Measurements from ENCODE around the gene SIAH1.
A peak's percentile ranks its signal among the peaks of the same experiment; 100 is the strongest.
"Not testable (repeated sequence)": the region's sequence is repeated elsewhere in the genome, so short reads cannot be mapped to it uniquely, and the experiment has no call there.

SIAH1 gene

DNA sequence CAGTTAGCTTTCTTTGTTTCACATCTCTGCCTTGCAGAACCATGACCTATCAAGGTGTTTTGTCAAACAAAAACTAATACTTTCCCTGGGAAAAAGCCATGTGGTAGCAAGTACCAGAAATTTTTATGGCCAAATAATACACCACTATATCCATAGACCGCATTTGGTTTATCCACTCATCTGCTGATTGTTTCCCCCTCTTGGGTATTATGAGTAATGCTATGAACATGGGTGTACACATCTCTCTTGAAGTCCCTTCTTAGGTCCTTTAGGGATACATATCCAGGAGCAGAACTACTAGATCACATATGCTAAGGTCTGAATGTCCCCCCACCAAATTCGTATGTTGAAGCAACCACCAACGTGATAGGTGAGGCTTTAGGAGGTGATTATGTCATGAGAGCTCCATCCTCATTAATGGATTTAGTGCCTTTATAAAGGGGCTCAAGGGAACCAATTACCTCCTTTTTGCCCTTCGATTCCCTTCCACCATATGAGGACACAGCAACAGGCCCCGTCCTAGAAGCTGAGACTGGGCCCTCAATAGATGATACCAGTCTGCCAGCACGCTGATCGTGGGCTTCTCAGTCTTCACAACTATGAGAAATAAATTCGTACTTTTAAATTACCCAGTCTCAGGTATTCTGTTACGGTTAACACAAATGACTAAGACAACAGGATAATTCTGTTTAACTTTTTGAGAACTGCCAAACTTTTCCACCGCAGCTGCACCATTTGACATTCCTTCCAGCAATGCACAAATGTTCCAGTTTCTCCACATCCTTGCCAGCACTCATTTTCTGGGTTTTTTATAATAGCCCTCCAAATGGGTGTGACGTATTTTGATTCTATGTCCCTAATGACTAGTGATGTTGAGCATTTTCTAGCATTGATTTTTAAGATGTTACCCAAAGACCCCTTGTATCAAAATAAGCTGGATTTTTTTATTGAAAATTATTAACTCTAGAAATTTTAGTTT is 30.0 kb downstream of the SIAH1 start:
- no peak for TF ChIP-seq JUND (IDR thresholded peaks at IDR 0.05; ENCODE audit: low read depth)
- in situ Hi-C loops (cut with HindIII; ENCODE audit: low pct_unique_long_range_greater_than_20kb, low sequenced_read_pairs), result no loop called here
- no peak for DNase-seq (ENCODE audit: low read depth in 1 of 2, low spot score in 1 of 2)

DNA sequence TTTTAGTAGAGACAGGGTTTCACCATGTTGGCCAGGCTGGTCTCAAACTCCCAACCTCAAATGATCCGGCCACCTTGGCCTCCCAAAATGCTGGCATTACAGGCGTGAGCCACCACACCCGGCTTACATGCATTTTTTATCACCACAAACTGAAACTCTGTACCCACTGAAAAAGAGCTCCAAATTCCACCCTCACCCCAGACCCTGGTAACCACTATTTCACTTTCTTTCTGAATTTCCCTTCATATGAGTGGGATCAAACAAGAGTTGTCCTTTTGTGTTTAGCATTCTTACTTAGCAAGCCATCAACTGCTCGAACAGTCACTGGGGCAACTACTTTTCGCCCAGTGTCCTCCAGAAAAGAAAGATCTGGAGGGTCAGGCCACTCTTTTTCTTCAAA is 30.8 kb downstream of the SIAH1 start:
- DNase-seq (ENCODE audit: low read depth in 1 of 2, low spot score in 1 of 2); in situ Hi-C loops (cut with HindIII; ENCODE audit: low pct_unique_long_range_greater_than_20kb, low sequenced_read_pairs): not testable (repeated sequence)

DNA sequence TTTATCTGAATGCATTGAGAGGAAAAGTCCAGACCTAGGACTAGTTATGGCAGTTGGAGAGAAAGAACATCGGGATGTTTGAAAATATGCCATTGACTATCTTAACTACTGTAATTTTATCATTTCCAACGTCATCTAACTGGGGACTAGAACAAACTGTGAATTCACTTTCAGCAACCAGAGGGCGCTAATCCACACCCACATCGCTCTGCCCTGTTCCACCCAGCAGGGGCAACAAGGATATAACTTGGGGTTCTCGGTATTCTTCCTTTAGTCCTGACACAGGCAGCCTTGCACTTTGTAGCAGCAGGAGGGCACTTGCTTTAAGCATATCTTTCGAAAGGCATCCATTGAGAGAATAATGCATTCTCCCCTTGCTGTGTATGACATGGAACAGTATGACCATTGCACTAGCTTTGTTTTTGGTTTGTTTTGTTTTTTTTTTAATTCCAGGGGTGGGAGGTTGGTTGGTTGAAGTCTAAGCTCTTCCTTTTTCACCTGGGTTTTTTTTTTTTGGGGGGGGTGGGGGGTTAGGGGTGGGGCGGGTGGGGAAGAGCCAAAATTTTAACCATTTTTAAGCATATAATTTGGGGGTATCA is 31.5 kb downstream of the SIAH1 start:
- DNase-seq (ENCODE audit: low read depth in 1 of 2, low spot score in 1 of 2), result peak; percentile 33 to 70
- in situ Hi-C loops (cut with HindIII; ENCODE audit: low pct_unique_long_range_greater_than_20kb, low sequenced_read_pairs), result no loop called here

DNA sequence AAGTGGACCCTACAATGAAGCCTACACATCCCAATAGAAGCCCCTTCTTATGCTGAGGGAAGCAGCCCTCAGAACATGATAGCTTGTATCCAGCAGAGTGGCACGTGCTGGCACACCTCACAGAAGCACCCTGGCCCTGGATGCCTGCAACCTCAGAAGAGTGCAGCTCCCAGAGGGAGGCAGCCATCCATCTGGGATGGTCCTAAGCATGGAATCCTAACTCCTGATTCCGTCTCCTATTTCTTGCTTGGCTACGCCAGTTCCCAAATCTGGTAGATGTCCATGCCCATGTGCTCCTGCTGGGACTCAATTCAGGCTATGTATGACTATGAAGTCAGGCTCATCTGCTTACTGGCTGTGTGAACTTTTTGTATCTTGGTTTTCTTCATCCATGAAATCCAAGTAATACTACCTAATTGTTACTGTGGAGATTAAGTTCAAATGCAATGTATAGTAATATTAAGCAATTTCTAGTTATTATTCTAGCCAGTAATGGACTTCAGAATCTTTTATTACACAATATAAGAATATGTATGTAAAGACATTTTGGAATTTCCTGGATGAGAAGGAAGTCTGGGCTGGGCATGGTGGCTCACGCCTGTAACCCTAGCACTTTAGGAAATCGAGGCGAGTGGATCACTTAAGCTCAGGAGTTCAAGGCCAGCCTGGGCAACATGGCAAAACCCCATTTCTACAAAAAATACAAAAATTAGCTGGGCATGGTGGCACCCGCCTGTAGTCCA is 32.4 kb downstream of the SIAH1 start:
- in situ Hi-C loops (cut with HindIII; ENCODE audit: low pct_unique_long_range_greater_than_20kb, low sequenced_read_pairs), result no loop called here
- no peak for DNase-seq (ENCODE audit: low read depth in 1 of 2, low spot score in 1 of 2)
- TF ChIP-seq JUND (IDR thresholded peaks at IDR 0.05; ENCODE audit: low read depth), result no peak

More for the DNA sequence above, 31.5 kb downstream of the SIAH1 start:
- no peak for TF ChIP-seq JUND (IDR thresholded peaks at IDR 0.05; ENCODE audit: low read depth)

DNA sequence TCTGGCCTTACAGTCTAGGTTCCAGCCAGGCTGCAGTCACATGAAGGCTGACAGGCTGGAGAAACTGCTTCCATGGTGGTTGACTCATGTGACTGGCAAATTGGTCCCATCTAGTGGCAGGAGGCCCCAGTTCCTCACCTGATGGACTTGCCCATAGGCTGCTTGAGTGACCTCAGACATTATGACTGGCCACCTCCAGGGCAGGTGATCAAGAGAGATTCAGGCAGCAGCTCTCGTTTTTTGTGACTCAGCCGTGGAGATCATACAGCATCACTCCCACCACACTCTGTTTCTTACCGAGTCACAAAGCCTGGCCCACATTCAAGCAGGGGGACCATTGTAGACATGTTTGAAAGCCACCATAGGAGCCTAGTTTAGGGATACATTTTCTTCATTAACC is 34.5 kb downstream of the SIAH1 start:
- TF ChIP-seq JUND (IDR thresholded peaks at IDR 0.05; ENCODE audit: low read depth), result no peak
- in situ Hi-C loops (cut with HindIII; ENCODE audit: low pct_unique_long_range_greater_than_20kb, low sequenced_read_pairs), result no loop called here
- peak in 1 of 2 experiments; percentile 18 for DNase-seq (ENCODE audit: low read depth in 1 of 2, low spot score in 1 of 2)

DNA sequence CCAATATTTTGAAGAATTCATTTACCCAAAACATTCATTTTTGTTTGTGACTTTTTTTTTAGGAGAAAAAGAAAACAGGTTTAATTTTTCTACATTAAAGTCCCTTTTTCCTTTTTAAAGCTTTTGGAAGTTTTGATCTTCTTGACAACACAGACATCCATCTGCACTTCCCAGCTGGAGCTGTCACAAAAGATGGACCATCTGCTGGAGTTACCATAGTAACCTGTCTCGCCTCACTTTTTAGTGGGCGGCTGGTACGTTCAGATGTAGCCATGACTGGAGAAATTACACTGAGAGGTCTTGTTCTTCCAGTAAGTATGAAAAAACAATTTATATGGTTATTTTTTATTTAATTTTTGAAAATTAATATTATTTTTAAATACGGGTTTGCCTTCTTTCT is 37.2 kb downstream of the SIAH1 start:
- DNase-seq (ENCODE audit: low read depth in 1 of 2, low spot score in 1 of 2), result no peak
- in situ Hi-C loops (cut with HindIII; ENCODE audit: low pct_unique_long_range_greater_than_20kb, low sequenced_read_pairs), result no loop called here
- TF ChIP-seq JUND (IDR thresholded peaks at IDR 0.05; ENCODE audit: low read depth), result no peak

DNA sequence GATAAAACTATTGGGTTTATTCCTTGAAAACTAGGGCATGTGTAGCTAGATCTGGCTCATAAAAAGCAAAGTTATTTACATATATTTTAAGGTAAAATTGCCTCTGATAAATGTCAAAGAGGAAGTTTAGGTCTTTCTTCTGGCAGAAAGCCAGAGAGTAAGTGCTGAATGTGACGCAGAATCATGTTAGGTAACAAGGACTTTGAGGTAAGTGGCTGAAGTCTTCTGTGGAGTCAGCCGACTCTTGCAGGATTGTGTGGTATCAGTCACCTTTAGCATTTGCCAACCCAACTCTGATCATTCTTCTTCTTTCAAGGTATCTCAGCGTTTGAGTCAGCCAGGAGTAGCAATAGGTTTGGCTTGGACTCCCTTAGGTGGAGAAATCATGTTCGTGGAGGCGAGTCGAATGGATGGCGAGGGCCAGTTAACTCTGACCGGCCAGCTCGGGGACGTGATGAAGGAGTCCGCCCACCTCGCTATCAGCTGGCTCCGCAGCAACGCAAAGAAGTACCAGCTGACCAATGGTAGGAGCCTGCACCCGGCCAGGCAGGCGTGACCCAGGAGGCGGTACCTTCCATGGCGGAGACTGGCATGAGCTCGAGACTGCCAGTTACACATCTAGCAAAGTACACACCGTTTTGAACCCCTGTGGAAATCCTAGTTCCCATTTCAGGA is 37.9 kb downstream of the SIAH1 start:
- DNase-seq (ENCODE audit: low read depth in 1 of 2, low spot score in 1 of 2), result no peak
- no peak for TF ChIP-seq JUND (IDR thresholded peaks at IDR 0.05; ENCODE audit: low read depth)
- in situ Hi-C loops (cut with HindIII; ENCODE audit: low pct_unique_long_range_greater_than_20kb, low sequenced_read_pairs), result no loop called here

DNA sequence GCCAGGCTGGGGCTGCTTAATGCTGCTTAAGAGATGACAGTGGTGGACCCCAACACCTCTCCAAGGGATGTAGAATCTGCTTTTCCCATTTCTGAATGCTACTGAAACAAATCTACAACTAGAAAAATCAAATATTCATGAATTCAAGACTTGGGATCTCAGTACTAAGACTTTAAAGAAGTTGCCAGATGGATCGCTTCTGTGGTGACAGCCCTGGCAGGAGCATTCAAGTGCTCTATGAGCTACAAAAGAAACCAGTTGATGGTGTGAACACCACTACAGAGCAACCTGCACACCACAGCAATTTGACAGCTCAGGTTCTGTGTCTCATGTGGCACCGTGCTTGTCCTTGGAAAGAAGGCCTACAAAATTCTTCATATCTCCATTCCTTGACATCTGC is 42.6 kb downstream of the SIAH1 start:
- DNase-seq (ENCODE audit: low read depth in 1 of 2, low spot score in 1 of 2), result no peak
- no peak for TF ChIP-seq JUND (IDR thresholded peaks at IDR 0.05; ENCODE audit: low read depth)
- in situ Hi-C loops (cut with HindIII; ENCODE audit: low pct_unique_long_range_greater_than_20kb, low sequenced_read_pairs), result no loop called here

DNA sequence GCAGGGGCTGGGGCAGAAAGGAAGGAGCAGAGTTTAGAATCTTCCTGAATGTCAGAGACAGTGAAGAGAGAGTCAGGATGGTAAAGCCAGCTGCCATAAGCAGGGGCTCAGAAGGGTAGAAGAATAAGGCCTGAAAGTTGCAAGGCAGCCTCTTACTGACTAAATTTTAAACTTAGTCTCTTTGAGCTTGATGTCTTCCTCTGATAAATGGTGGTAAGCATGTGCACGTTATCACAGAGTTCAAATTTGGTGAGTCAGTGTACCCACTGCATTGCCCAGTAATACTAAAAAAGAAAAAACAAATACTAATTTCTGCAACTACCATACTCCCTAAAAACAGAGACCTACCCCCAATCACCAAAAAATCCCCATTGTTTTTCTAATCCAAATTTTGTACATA is 45.2 kb downstream of the SIAH1 start:
- DNase-seq (ENCODE audit: low read depth in 1 of 2, low spot score in 1 of 2), result no peak
- no peak for TF ChIP-seq JUND (IDR thresholded peaks at IDR 0.05; ENCODE audit: low read depth)
- in situ Hi-C loops (cut with HindIII; ENCODE audit: low pct_unique_long_range_greater_than_20kb, low sequenced_read_pairs), result no loop called here

DNA sequence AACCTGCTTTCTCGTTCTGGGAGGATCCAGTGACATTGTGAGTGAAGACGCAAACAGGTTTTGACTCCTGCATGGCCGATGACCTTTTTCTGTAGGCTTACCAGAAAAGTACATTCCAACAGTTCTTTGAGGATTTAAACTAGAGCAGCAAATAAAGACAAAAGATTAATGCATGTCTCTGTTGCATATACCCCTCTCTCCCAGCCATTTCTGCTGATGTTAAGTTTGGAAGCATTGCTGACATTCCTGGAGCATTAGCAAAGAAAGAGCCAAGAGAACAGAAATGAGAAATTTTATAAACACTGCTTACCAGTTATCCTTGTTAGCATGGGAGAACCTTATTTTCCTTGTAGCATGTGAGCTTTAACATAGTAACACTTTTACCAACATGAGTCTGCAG is 49.3 kb downstream of the SIAH1 start:
- DNase-seq (ENCODE audit: low read depth in 1 of 2, low spot score in 1 of 2), result no peak
- TF ChIP-seq JUND (IDR thresholded peaks at IDR 0.05; ENCODE audit: low read depth), result no peak
- in situ Hi-C loops (cut with HindIII; ENCODE audit: low pct_unique_long_range_greater_than_20kb, low sequenced_read_pairs), result no loop called here

DNA sequence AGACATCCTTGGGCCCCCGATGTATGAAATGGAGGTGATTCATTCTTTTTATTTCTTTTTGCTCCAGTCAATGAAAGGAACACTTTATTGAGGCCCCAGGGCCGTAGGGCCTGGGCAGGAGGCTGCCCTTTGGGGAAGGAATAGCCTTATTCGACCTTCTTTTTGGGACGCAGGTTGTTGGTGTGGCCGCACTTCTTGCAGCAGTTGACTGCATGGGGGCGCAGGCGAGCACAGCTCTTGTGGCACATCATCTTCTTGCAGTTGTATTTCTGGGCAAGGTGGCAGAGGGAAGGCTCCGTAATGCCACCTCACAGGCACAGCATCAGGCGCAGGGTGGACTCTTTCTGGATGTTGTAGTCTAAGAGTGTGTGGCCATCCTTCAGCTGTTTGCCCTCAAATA is 50.9 kb downstream of the SIAH1 start:
- no peak for DNase-seq (ENCODE audit: low read depth in 1 of 2, low spot score in 1 of 2)
- no peak for TF ChIP-seq JUND (IDR thresholded peaks at IDR 0.05; ENCODE audit: low read depth)
- in situ Hi-C loops (cut with HindIII; ENCODE audit: low pct_unique_long_range_greater_than_20kb, low sequenced_read_pairs), result no loop called here

DNA sequence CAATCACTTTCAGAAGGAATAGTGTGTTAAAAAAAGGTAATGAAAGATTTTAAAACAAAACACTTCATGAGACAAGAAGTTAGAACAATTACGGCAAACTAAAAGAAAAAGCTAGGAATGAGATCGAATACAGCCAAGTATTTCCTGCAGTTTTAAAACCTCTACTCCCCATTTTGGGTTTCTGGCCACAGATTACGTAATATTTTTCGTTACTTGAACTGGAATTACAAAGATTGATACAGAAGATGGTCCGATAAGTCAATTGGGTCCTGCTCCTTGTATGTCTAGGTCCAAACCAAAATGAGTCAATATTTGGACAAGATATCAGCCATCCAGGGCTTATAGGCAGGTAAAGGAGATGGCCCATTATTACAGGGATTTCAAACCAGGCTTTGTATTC is 52.2 kb downstream of the SIAH1 start:
- no peak for TF ChIP-seq JUND (IDR thresholded peaks at IDR 0.05; ENCODE audit: low read depth)
- in situ Hi-C loops (cut with HindIII; ENCODE audit: low pct_unique_long_range_greater_than_20kb, low sequenced_read_pairs), result no loop called here
- no peak for DNase-seq (ENCODE audit: low read depth in 1 of 2, low spot score in 1 of 2)
